Left kidney (tissue), 8 donors: ENCODE data around the gene PEX7. TPM values are rescaled to one million over a fixed set of nuclear protein-coding genes. Genes with fewer than 3 reads are reported as not detected.
"Not testable (repeated sequence)": the region's sequence is repeated elsewhere in the genome, so short reads cannot be mapped to it uniquely, and the experiment has no call there.

Experiments used
- DNase-seq: peaks from one replicate; pipeline ENCODE4 v3.0.0-alpha.2; 2013
- long read RNA-seq, 8 donors: transcript quantifications; one replicate each; lab custom pipeline, GENCODE V29; 2026
- polyA plus RNA-seq: library from polyadenylated mRNA; unstranded; fragments of 120-200 nt; gene quantifications from one replicate; pipeline ENCODE4 v1.2.1, GENCODE V29; 2013; ENCODE audit not compliant: insufficient read length

Gene PEX7
- polyA plus RNA-seq, result 12.0 TPM
- long read RNA-seq, donor 1, partial matches to known transcripts, result 0 of 4 reads
- long read RNA-seq, donor 1, other reads (novel, unspliced or antisense), result 0 of 4 reads
- long read RNA-seq, donor 2, transcript PEX7-201 (10 exons, 1,464 nt), result major isoform, 5 of 10 reads
- long read RNA-seq, donor 2, partial matches to known transcripts, result 5 of 10 reads
- long read RNA-seq, donor 2, other reads (novel, unspliced or antisense), result 0 of 10 reads
- long read RNA-seq, donor 3, transcript PEX7-201 (10 exons, 1,464 nt), result major isoform, 5 of 5 reads
- long read RNA-seq, donor 3, partial matches to known transcripts, result 0 of 5 reads
- long read RNA-seq, donor 3, other reads (novel, unspliced or antisense), result 0 of 5 reads
- long read RNA-seq, donor 4, result 0 reads
- long read RNA-seq, donor 5, partial matches to known transcripts, result 0 of 3 reads
- long read RNA-seq, donor 5, other reads (novel, unspliced or antisense), result 0 of 3 reads
- long read RNA-seq, donor 6, partial matches to known transcripts, result 0 of 3 reads
- long read RNA-seq, donor 6, other reads (novel, unspliced or antisense), result 0 of 3 reads
- long read RNA-seq, donor 7, partial matches to known transcripts, result 0 of 2 reads
- long read RNA-seq, donor 7, other reads (novel, unspliced or antisense), result 0 of 2 reads
- long read RNA-seq, donor 8, partial matches to known transcripts, result 0 of 1 reads
- long read RNA-seq, donor 8, other reads (novel, unspliced or antisense), result 0 of 1 reads

GRCh38 chr6:136822376-136823127, at the start of gene PEX7:
TSS of gene PEX7 (plus strand) at chr6:136822592. CDS start at chr6:136822666, 74 bp downstream.
- DNase-seq, result peak; percentile 94

- DNase-seq, result peak; percentile 57
Observed at GRCh38 chr6:136772685-136773472, 49.5 kb upstream of the PEX7 start.

GRCh38 chr6:136773473-136773796, 49.0 kb upstream of the PEX7 start:
- no peak for DNase-seq

GRCh38 chr6:136774228-136775041, 48.0 kb upstream of the PEX7 start:
- DNase-seq, result no peak

GRCh38 chr6:136775081-136775480, 47.3 kb upstream of the PEX7 start:
- DNase-seq, result no peak

- DNase-seq, result no peak
Observed at GRCh38 chr6:136775548-136775947, 46.8 kb upstream of the PEX7 start.

- DNase-seq, result no peak
Observed at GRCh38 chr6:136777651-136778050, 44.7 kb upstream of the PEX7 start.

- no peak for DNase-seq
Observed at GRCh38 chr6:136779682-136780081, 42.7 kb upstream of the PEX7 start.

GRCh38 chr6:136780972-136781371, 41.4 kb upstream of the PEX7 start:
- no peak for DNase-seq

GRCh38 chr6:136782021-136782770, 40.2 kb upstream of the PEX7 start:
- DNase-seq, result no peak

- no peak for DNase-seq
Observed at GRCh38 chr6:136783021-136783420, 39.4 kb upstream of the PEX7 start.

GRCh38 chr6:136783495-136784270, 38.7 kb upstream of the PEX7 start:
- DNase-seq, result no peak

- no peak for DNase-seq
Observed at GRCh38 chr6:136784271-136784664, 38.1 kb upstream of the PEX7 start.

GRCh38 chr6:136784910-136785746, 37.3 kb upstream of the PEX7 start:
- DNase-seq, result no peak

GRCh38 chr6:136786658-136787057, 35.7 kb upstream of the PEX7 start:
- DNase-seq, result no peak

GRCh38 chr6:136787726-136788068, 34.7 kb upstream of the PEX7 start:
- DNase-seq, result no peak

GRCh38 chr6:136788069-136788902, 34.1 kb upstream of the PEX7 start:
- DNase-seq, result no peak

GRCh38 chr6:136789440-136789839, 33.0 kb upstream of the PEX7 start:
- DNase-seq, result not testable (repeated sequence)
